Gastroesophageal sphincter (tissue), 3 donors: Measurements from ENCODE around the gene PDCD4.
A peak's percentile ranks its signal among the peaks of the same experiment; 100 is the strongest.

Experiments
- CTCF ChIP-seq, 4 experiments: fragments of 200-600 bp in 2 of 4; fragments of 450-650 bp in 2 of 4; sonication (generic) in 1 of 4; IDR thresholded peaks; one replicate each; pipeline ENCODE4 v1.5.1; 2017 to 2019; ENCODE audit warnings: antibody characterized with exemption in 4 of 4, mild to moderate bottlenecking in 2 of 4, moderate library complexity in 2 of 4
- POLR2AphosphoS5 ChIP-seq: sonication (generic); formaldehyde crosslinking; IDR thresholded peaks from one replicate; pipeline ENCODE4 v1.6.1; 2017; ENCODE audit warnings: antibody characterized with exemption

- TF ChIP-seq CTCF (IDR thresholded peaks at IDR 0.05): peak in 3 of 4 experiments; percentile 34 to 54 (median 44)
- TF ChIP-seq POLR2AphosphoS5: peak; percentile 82
Observed at GRCh38 chr10:110919349-110919931, 47.7 kb downstream of the PDCD4 start, which contains the start of gene SHOC2.
